Measurements from ENCODE around the gene SPAG9.

SPAG9 gene

DNA sequence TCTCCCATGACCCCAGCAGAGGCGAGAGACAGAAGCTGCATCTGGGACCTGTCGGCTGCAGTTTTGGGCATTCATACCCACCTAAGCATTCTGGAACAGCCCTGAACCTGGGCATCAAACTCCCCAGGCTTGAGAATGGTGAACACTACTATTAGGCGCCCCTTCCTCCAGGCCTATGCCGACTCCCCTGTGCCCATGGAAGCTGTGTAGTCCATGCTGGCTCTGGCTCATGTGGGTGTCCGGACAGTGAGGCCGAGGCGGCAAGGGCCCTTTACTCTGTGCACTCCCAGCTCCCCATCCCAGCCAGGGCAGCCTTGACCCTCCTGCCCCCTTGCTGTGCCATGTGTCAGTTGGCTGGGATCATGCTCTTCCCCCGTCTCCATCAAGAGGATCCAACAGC is 165.5 kb downstream of the SPAG9 start:
- peak overlapping the region; percentile 95 for H2BK15ac ChIP-seq (ENCODE audit: low read depth, poor library complexity, severe bottlenecking)
- WGBS, result 97% methylated on average over 8 of the region's 8 CpGs
- H3K36me3 ChIP-seq (ENCODE audit: control insufficient read depth in 1 of 2, insufficient read depth in 2 of 2, low read depth in 1 of 2, low read length in 2 of 2), result peaks cover 0 to 17% of the 10 kb centered on the region in 2 experiments
- peak overlapping the region; percentile 100 for H2BK120ac ChIP-seq (ENCODE audit: low read depth, low read length)
- no peak overlapping the region for H3K4me3 ChIP-seq (ENCODE audit: insufficient read depth in 1 of 2, low read depth in 1 of 2, low read length in 2 of 2)
- DNase-seq, result no peak
- peak overlapping the region; percentile 98 for H2AK5ac ChIP-seq (ENCODE audit: low read length, severe bottlenecking)
- H3K9ac ChIP-seq (ENCODE audit: low read length), result peak overlapping the region; percentile 82
- H2BK5ac ChIP-seq (ENCODE audit: low read depth, low read length, poor library complexity, severe bottlenecking), result no peak overlapping the region
- peak overlapping the region; percentile 83 for H4K8ac ChIP-seq (ENCODE audit: low read length)
- peak overlapping the region; percentile 92 to 94 for H3K4ac ChIP-seq (ENCODE audit: low read depth in 1 of 2, low read length in 2 of 2)
- H3K14ac ChIP-seq (ENCODE audit: low read length in 2 of 2), result peak overlapping the region; percentile 9 to 72
- H3K23ac ChIP-seq (ENCODE audit: low read length in 2 of 2), result peak overlapping the region in 1 of 2 experiments; percentile 46
- H3K18ac ChIP-seq (ENCODE audit: low read depth in 1 of 2, low read length in 2 of 2), result peak overlapping the region; percentile 72 to 99
- no peaks in the 10 kb centered on the region for H3K27me3 ChIP-seq (ENCODE audit: control insufficient read depth in 1 of 2, insufficient read depth in 1 of 2, low read length in 2 of 2)
- H4K91ac ChIP-seq (ENCODE audit: low read length), result peak overlapping the region; percentile 100
- peaks cover 3% of the 10 kb centered on the region for H3K79me1 ChIP-seq (replicated peaks; ENCODE audit: low read length, poor library complexity, severe bottlenecking)
- H3K27ac ChIP-seq (ENCODE audit: low read length, poor library complexity, severe bottlenecking), result peak overlapping the region; percentile 64
- H3K4me1 ChIP-seq (ENCODE audit: control insufficient read depth, insufficient read depth, low read depth, low read length), result peaks cover 41% of the 10 kb centered on the region
- peak overlapping the region; percentile 93 to 95 for H2BK12ac ChIP-seq (ENCODE audit: low read length in 2 of 2)
- H2AFZ ChIP-seq (ENCODE audit: low read depth, low read length), result no peak overlapping the region
- H3K4me2 ChIP-seq (ENCODE audit: low read length, poor library complexity, severe bottlenecking), result no peak overlapping the region
- no peaks in the 10 kb centered on the region for H3K9me3 ChIP-seq (ENCODE audit: control insufficient read depth, low read length)

DNA sequence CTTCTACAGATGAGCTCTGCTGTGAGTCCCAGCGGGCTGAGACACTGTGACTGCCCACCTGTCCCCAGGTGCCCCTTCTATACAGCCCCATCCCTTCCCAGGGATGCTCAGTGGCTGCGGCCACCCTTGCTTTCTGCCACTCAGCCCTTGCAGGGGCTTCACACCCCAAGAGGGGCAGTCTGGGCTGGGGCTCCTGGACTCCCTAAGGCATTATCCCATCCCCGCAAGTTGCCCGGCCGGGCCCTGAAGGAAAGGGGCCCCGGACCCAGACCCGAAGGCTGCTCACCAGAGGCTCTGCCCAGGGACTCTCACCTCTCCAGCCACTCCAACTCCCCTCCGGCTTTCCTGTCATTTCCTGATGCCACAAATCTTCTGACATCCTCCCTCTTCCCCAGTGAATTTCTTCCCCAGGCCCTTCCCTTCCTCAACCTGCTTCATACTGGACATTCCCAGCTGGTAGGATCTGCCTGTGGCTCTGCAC is 166.0 kb downstream of the SPAG9 start:
- Histone ChIP-seq H3K4me1 (ENCODE audit: control insufficient read depth, insufficient read depth, low read depth, low read length) (peaks cover 46% of the 10 kb centered on the region), H3K79me1 (replicated peaks; ENCODE audit: low read length, poor library complexity, severe bottlenecking) (peaks cover 3% of the 10 kb centered on the region), H2AK5ac (ENCODE audit: low read length, severe bottlenecking) (peak overlapping the region; percentile 98), H2BK120ac (ENCODE audit: low read depth, low read length) (peak overlapping the region; percentile 100), H3K4ac (ENCODE audit: low read depth in 1 of 2, low read length in 2 of 2) (peak overlapping the region; percentile 92 to 94), H3K4me3 (ENCODE audit: insufficient read depth in 1 of 2, low read depth in 1 of 2, low read length in 2 of 2) (peak overlapping the region in 1 of 2 experiments; percentile 54), H3K23ac (ENCODE audit: low read length in 2 of 2) (no peak overlapping the region), H3K9ac (ENCODE audit: low read length) (peak overlapping the region; percentile 82), H2BK15ac (ENCODE audit: low read depth, poor library complexity, severe bottlenecking) (peak overlapping the region; percentile 95), H2BK12ac (ENCODE audit: low read length in 2 of 2) (peak overlapping the region; percentile 93 to 95), H3K27me3 (ENCODE audit: control insufficient read depth in 1 of 2, insufficient read depth in 1 of 2, low read length in 2 of 2) (no peaks in the 10 kb centered on the region), H4K8ac (ENCODE audit: low read length) (peak overlapping the region; percentile 83), H3K18ac (ENCODE audit: low read depth in 1 of 2, low read length in 2 of 2) (peak overlapping the region; percentile 99), H3K4me2 (ENCODE audit: low read length, poor library complexity, severe bottlenecking) (no peak overlapping the region), H3K27ac (ENCODE audit: low read length, poor library complexity, severe bottlenecking) (peak overlapping the region; percentile 64), H3K36me3 (ENCODE audit: control insufficient read depth in 1 of 2, insufficient read depth in 2 of 2, low read depth in 1 of 2, low read length in 2 of 2) (peaks cover 0 to 14% of the 10 kb centered on the region in 2 experiments), H3K14ac (ENCODE audit: low read length in 2 of 2) (peak overlapping the region; percentile 78 to 89), H3K9me3 (ENCODE audit: control insufficient read depth, low read length) (no peaks in the 10 kb centered on the region), H2BK5ac (ENCODE audit: low read depth, low read length, poor library complexity, severe bottlenecking) (peak overlapping the region; percentile 59), H4K91ac (ENCODE audit: low read length) (peak overlapping the region; percentile 100), H2AFZ (ENCODE audit: low read depth, low read length) (no peak overlapping the region)
- no peak for DNase-seq
- 58% methylated on average over 8 of the region's 8 CpGs for WGBS

DNA sequence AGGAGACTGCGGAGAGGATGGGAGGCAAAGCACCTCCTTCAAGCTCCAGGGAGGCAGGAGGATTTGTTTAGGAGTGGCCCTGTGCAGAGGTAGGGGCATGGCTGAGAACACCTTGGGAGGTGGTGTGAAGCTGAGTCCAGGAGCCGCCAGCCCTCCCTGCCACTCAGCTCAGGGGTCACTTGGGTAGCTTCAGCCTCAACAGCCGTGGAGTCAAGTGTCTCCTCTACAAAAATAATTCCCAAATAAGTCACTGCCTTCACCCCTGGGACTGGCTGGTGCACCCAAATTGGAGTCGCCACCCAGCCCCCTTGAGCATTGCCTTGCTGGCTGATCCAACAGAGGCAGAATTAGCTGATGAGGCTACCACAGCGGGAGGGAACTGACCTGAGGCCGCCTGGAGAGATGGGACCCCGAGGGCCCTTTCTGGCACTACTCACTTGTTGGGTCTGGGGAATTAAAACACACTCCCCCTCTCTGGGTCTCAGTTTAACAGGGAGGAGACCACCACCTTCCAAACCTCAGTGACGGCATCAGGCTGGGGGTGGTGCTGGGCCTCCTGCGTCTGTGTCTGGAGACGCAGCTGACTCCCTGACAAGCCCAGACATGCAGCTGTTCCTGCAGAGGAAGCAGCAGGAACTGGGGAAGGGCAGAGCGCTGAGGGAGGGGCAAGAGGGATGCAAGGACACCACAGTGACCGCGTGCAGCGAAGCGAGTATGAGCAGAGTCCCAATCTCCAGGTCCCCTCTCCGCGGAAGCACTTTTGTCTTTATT is 166.7 kb downstream of the SPAG9 start:
- peak; percentile 89 for DNase-seq
- no peaks in the 10 kb centered on the region for H3K9me3 ChIP-seq (ENCODE audit: control insufficient read depth, low read length)
- peaks cover 2% of the 10 kb centered on the region for H3K79me1 ChIP-seq (replicated peaks; ENCODE audit: low read length, poor library complexity, severe bottlenecking)
- no peak overlapping the region for H3K4me2 ChIP-seq (ENCODE audit: low read length, poor library complexity, severe bottlenecking)
- H4K8ac ChIP-seq (ENCODE audit: low read length), result peak overlapping the region; percentile 83
- peak overlapping the region; percentile 98 for H2AK5ac ChIP-seq (ENCODE audit: low read length, severe bottlenecking)
- H2AFZ ChIP-seq (ENCODE audit: low read depth, low read length), result no peak overlapping the region
- H3K27me3 ChIP-seq (ENCODE audit: control insufficient read depth in 1 of 2, insufficient read depth in 1 of 2, low read length in 2 of 2), result no peaks in the 10 kb centered on the region
- peak overlapping the region; percentile 41 to 43 for H2BK12ac ChIP-seq (ENCODE audit: low read length in 2 of 2)
- peak overlapping the region; percentile 64 for H3K27ac ChIP-seq (ENCODE audit: low read length, poor library complexity, severe bottlenecking)
- WGBS, result 38% methylated on average over 17 of the region's 17 CpGs
- peak overlapping the region; percentile 100 for H2BK120ac ChIP-seq (ENCODE audit: low read depth, low read length)
- no peak overlapping the region for H3K23ac ChIP-seq (ENCODE audit: low read length in 2 of 2)
- peak overlapping the region; percentile 91 for H2BK5ac ChIP-seq (ENCODE audit: low read depth, low read length, poor library complexity, severe bottlenecking)
- peak overlapping the region; percentile 99 for H3K18ac ChIP-seq (ENCODE audit: low read depth in 1 of 2, low read length in 2 of 2)
- peaks cover 52% of the 10 kb centered on the region for H3K4me1 ChIP-seq (ENCODE audit: control insufficient read depth, insufficient read depth, low read depth, low read length)
- peak overlapping the region; percentile 95 for H2BK15ac ChIP-seq (ENCODE audit: low read depth, poor library complexity, severe bottlenecking)
- peak overlapping the region; percentile 82 for H3K9ac ChIP-seq (ENCODE audit: low read length)
- peak overlapping the region; percentile 100 for H4K91ac ChIP-seq (ENCODE audit: low read length)
- peak overlapping the region in 1 of 2 experiments; percentile 54 for H3K4me3 ChIP-seq (ENCODE audit: insufficient read depth in 1 of 2, low read depth in 1 of 2, low read length in 2 of 2)
- no peak overlapping the region for H3K14ac ChIP-seq (ENCODE audit: low read length in 2 of 2)
- H3K4ac ChIP-seq (ENCODE audit: low read depth in 1 of 2, low read length in 2 of 2), result peak overlapping the region; percentile 94 to 95
- peaks cover 0 to 9% of the 10 kb centered on the region in 2 experiments for H3K36me3 ChIP-seq (ENCODE audit: control insufficient read depth in 1 of 2, insufficient read depth in 2 of 2, low read depth in 1 of 2, low read length in 2 of 2)

DNA sequence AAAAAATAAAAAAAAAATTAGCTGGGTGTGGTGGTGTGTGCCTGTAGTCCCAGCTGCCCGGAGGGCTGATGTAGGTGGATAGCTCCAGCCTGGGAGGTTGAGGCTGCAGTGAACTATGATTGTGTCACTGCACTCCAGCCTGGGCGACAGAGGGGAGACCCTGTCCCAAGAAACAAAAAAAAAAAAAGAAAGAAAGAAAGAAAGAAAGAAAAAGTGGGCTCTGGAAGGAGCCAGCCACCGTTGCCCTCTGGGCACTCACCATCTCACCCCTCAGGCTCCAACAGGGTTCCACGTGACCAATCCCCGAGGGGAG is 167.2 kb downstream of the SPAG9 start:
- peak overlapping the region; percentile 90 for H2AK5ac ChIP-seq (ENCODE audit: low read length, severe bottlenecking)
- no peak overlapping the region for H2AFZ ChIP-seq (ENCODE audit: low read depth, low read length)
- H3K4ac ChIP-seq (ENCODE audit: low read depth in 1 of 2, low read length in 2 of 2), result peak overlapping the region; percentile 94 to 95
- H3K18ac ChIP-seq (ENCODE audit: low read depth in 1 of 2, low read length in 2 of 2), result peak overlapping the region; percentile 99
- peak overlapping the region; percentile 99 for H2BK120ac ChIP-seq (ENCODE audit: low read depth, low read length)
- H3K4me3 ChIP-seq (ENCODE audit: insufficient read depth in 1 of 2, low read depth in 1 of 2, low read length in 2 of 2), result peak overlapping the region in 1 of 2 experiments; percentile 54
- H2BK5ac ChIP-seq (ENCODE audit: low read depth, low read length, poor library complexity, severe bottlenecking), result peak overlapping the region; percentile 60
- peaks cover 2% of the 10 kb centered on the region for H3K79me1 ChIP-seq (replicated peaks; ENCODE audit: low read length, poor library complexity, severe bottlenecking)
- H3K36me3 ChIP-seq (ENCODE audit: control insufficient read depth in 1 of 2, insufficient read depth in 2 of 2, low read depth in 1 of 2, low read length in 2 of 2), result peaks cover 0 to 5% of the 10 kb centered on the region in 2 experiments
- H4K91ac ChIP-seq (ENCODE audit: low read length), result peak overlapping the region; percentile 100
- H3K4me2 ChIP-seq (ENCODE audit: low read length, poor library complexity, severe bottlenecking), result no peak overlapping the region
- peak overlapping the region; percentile 82 for H3K9ac ChIP-seq (ENCODE audit: low read length)
- H3K14ac ChIP-seq (ENCODE audit: low read length in 2 of 2), result no peak overlapping the region
- H3K23ac ChIP-seq (ENCODE audit: low read length in 2 of 2), result no peak overlapping the region
- no peaks in the 10 kb centered on the region for H3K27me3 ChIP-seq (ENCODE audit: control insufficient read depth in 1 of 2, insufficient read depth in 1 of 2, low read length in 2 of 2)
- H2BK12ac ChIP-seq (ENCODE audit: low read length in 2 of 2), result peak overlapping the region; percentile 41 to 43
- 91% methylated on average over 4 of the region's 5 CpGs for WGBS
- H3K4me1 ChIP-seq (ENCODE audit: control insufficient read depth, insufficient read depth, low read depth, low read length), result peaks cover 54% of the 10 kb centered on the region
- no peak for DNase-seq
- no peak overlapping the region for H3K27ac ChIP-seq (ENCODE audit: low read length, poor library complexity, severe bottlenecking)
- peak overlapping the region; percentile 75 for H2BK15ac ChIP-seq (ENCODE audit: low read depth, poor library complexity, severe bottlenecking)
- peak overlapping the region; percentile 83 for H4K8ac ChIP-seq (ENCODE audit: low read length)
- no peaks in the 10 kb centered on the region for H3K9me3 ChIP-seq (ENCODE audit: control insufficient read depth, low read length)
